ENCODE measurements around the gene RGL3. TPM values are rescaled to one million over a fixed set of nuclear protein-coding genes. Genes with fewer than 3 reads are reported as not detected.
"Not testable (repeated sequence)": the region's sequence is repeated elsewhere in the genome, so short reads cannot be mapped to it uniquely, and the experiment has no call there.

Gene RGL3
- total and polyA plus RNA-seq, 2 donors, result 0.28 to 5.3 TPM

DNA sequence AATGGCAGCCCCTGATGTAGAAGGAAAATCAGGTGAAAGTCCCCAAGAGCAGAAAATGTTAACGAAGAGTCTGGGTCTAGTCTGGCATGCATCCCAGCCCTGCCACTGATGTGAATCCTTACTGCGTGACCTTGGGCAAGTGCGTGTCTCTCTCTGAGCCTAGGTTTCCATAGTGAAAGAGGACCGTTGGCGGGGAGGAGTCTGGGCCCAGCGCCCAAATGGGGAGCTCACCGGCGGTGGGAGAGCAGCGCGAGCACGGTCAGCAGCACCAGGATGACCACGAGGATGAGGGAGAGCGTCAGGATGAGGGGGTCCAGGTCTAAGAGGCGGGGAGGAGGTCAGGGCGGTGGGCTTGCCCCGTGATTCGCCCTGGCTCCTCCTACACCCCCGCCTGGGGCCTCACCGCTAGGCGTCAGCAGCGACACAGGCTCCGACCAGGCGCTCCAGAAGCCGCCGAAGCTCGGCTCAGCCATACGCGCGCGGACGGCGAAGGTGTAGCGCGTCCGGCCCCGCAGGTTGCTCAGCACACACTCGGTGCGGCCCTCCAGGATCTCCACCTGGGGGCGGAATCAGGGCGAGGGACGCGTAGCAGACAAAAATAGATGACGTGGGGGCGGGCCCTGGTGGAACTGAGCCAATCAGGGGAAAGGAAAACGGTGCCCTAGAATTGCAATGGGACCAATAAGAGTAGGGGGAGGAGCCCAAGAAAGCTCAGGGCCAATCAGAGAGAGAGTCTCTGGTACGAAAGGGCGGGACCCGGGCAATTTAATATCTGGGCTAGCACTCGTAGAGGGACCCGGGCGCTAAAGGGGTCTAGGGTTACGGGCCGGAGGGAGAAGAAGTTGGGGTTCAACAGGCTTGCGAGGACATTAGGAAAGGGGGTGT is 38.2 kb downstream of the RGL3 start:
- 3% methylated on average over 54 of the region's 54 CpGs for WGBS
- peaks cover 0 to 19% of the 10 kb centered on the region in 2 donors for H3K9me3 ChIP-seq (ENCODE audit: control insufficient read depth in 2 of 2, insufficient read depth in 1 of 2, low read length in 1 of 2)
- peaks cover 13 to 48% of the 10 kb centered on the region in 2 donors for H3K4me1 ChIP-seq (ENCODE audit: control insufficient read depth in 2 of 2, insufficient read depth in 2 of 2, low read length in 2 of 2)
- H3K36me3 ChIP-seq (ENCODE audit: control insufficient read depth in 2 of 2, insufficient read depth in 2 of 2, low read length in 1 of 2), result peaks cover 6 to 14% of the 10 kb centered on the region in 2 donors
- H3K4me3 ChIP-seq (ENCODE audit: low read length in 2 of 2), result peak overlapping the region; percentile 54 to 55
- H3K27me3 ChIP-seq (ENCODE audit: control insufficient read depth in 2 of 2, insufficient read depth in 1 of 2, low read length in 1 of 2), result peaks cover 30 to 45% of the 10 kb centered on the region in 2 donors
- peak overlapping the region; percentile 87 to 90 for H3K27ac ChIP-seq (ENCODE audit: low read depth in 1 of 2, low read length in 1 of 2)
- peak; percentile 90 to 99 (median 96) for DNase-seq (ENCODE audit: low read depth in 6 of 9, low spot score in 9 of 9)

- H3K4me1 ChIP-seq (ENCODE audit: control insufficient read depth in 2 of 2, insufficient read depth in 2 of 2, low read length in 2 of 2), result peaks cover 18 to 57% of the 10 kb centered on the region in 2 donors
- no peak overlapping the region for H3K27ac ChIP-seq (ENCODE audit: low read depth in 1 of 2, low read length in 1 of 2)
- no peak overlapping the region for H3K4me3 ChIP-seq (ENCODE audit: low read length in 2 of 2)
- peaks cover 0 to 19% of the 10 kb centered on the region in 2 donors for H3K9me3 ChIP-seq (ENCODE audit: control insufficient read depth in 2 of 2, insufficient read depth in 1 of 2, low read length in 1 of 2)
- peaks cover 30 to 37% of the 10 kb centered on the region in 2 donors for H3K27me3 ChIP-seq (ENCODE audit: control insufficient read depth in 2 of 2, insufficient read depth in 1 of 2, low read length in 1 of 2)
- WGBS, result 99% methylated on average over 7 of the region's 7 CpGs
- peaks cover 6 to 14% of the 10 kb centered on the region in 2 donors for H3K36me3 ChIP-seq (ENCODE audit: control insufficient read depth in 2 of 2, insufficient read depth in 2 of 2, low read length in 1 of 2)
- no peak for DNase-seq (ENCODE audit: low read depth in 6 of 9, low spot score in 9 of 9)
Observed at GRCh38 chr19:11379857-11380350, 39.2 kb downstream of the RGL3 start.

DNA sequence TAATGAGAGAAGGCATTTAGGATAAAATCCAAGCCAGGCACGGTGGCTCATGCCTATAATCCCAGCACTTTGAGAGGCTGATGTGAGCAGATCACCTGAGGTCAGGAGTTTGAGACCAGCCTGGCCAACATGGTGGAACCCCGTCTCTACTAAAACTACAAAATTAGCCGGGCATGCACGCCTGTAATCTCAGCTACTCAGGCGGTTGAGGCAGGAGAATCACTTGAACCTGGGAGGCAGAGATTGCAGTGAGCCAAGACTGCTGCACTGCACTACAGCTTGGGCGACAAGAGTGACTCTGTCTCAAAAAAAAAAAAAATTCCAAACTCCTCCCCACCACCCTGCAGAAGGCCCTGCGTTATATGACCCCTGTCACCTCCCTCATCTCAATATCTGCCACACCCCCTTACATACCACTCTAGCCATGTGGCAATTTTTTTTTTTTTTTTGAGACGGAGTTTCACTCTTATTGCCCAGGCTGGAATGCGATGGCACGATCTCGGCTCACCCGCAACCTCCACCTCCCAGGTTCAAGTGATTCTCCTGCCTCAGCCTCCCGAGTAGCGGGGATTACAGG is 39.8 kb downstream of the RGL3 start:
- WGBS, result 98% methylated on average over 14 of the region's 14 CpGs
- not testable (repeated sequence) for H3K27ac ChIP-seq (ENCODE audit: low read depth in 1 of 2, low read length in 1 of 2); DNase-seq (ENCODE audit: low read depth in 6 of 9, low spot score in 9 of 9); H3K4me3 ChIP-seq (ENCODE audit: low read length in 2 of 2)
- H3K9me3 ChIP-seq (ENCODE audit: control insufficient read depth in 2 of 2, insufficient read depth in 1 of 2, low read length in 1 of 2), result peaks cover 0 to 19% of the 10 kb centered on the region in 2 donors
- H3K4me1 ChIP-seq (ENCODE audit: control insufficient read depth in 2 of 2, insufficient read depth in 2 of 2, low read length in 2 of 2), result peaks cover 18 to 57% of the 10 kb centered on the region in 2 donors
- H3K27me3 ChIP-seq (ENCODE audit: control insufficient read depth in 2 of 2, insufficient read depth in 1 of 2, low read length in 1 of 2), result peaks cover 26 to 31% of the 10 kb centered on the region in 2 donors
- peaks cover 6 to 14% of the 10 kb centered on the region in 2 donors for H3K36me3 ChIP-seq (ENCODE audit: control insufficient read depth in 2 of 2, insufficient read depth in 2 of 2, low read length in 1 of 2)

GRCh38 chr19:11378319-11379189 is 40.6 kb downstream of the RGL3 start:
- H3K9me3 ChIP-seq (ENCODE audit: control insufficient read depth in 2 of 2, insufficient read depth in 1 of 2, low read length in 1 of 2), result peaks cover 0 to 14% of the 10 kb centered on the region in 2 donors
- peaks cover 21 to 60% of the 10 kb centered on the region in 2 donors for H3K4me1 ChIP-seq (ENCODE audit: control insufficient read depth in 2 of 2, insufficient read depth in 2 of 2, low read length in 2 of 2)
- WGBS, result 83% methylated on average over 8 of the region's 8 CpGs
- H3K27ac ChIP-seq (ENCODE audit: low read depth in 1 of 2, low read length in 1 of 2), result no peak overlapping the region
- H3K4me3 ChIP-seq (ENCODE audit: low read length in 2 of 2), result no peak overlapping the region
- DNase-seq (ENCODE audit: low read depth in 6 of 9, low spot score in 9 of 9), result no peak
- peaks cover 6 to 14% of the 10 kb centered on the region in 2 donors for H3K36me3 ChIP-seq (ENCODE audit: control insufficient read depth in 2 of 2, insufficient read depth in 2 of 2, low read length in 1 of 2)
- H3K27me3 ChIP-seq (ENCODE audit: control insufficient read depth in 2 of 2, insufficient read depth in 1 of 2, low read length in 1 of 2), result peaks cover 18 to 23% of the 10 kb centered on the region in 2 donors

GRCh38 chr19:11377756-11378155 is 41.4 kb downstream of the RGL3 start:
- Histone ChIP-seq H3K27me3 (ENCODE audit: control insufficient read depth in 2 of 2, insufficient read depth in 1 of 2, low read length in 1 of 2) (peaks cover 10 to 15% of the 10 kb centered on the region in 2 donors), H3K4me1 (ENCODE audit: control insufficient read depth in 2 of 2, insufficient read depth in 2 of 2, low read length in 2 of 2) (peaks cover 21 to 57% of the 10 kb centered on the region in 2 donors), H3K27ac (ENCODE audit: low read depth in 1 of 2, low read length in 1 of 2) (no peak overlapping the region), H3K36me3 (ENCODE audit: control insufficient read depth in 2 of 2, insufficient read depth in 2 of 2, low read length in 1 of 2) (peaks cover 6 to 14% of the 10 kb centered on the region in 2 donors), H3K9me3 (ENCODE audit: control insufficient read depth in 2 of 2, insufficient read depth in 1 of 2, low read length in 1 of 2) (peaks cover 0 to 9% of the 10 kb centered on the region in 2 donors), H3K4me3 (ENCODE audit: low read length in 2 of 2) (no peak overlapping the region)
- no peak for DNase-seq (ENCODE audit: low read depth in 6 of 9, low spot score in 9 of 9)
- WGBS, result 97% methylated on average over 3 of the region's 3 CpGs

DNA sequence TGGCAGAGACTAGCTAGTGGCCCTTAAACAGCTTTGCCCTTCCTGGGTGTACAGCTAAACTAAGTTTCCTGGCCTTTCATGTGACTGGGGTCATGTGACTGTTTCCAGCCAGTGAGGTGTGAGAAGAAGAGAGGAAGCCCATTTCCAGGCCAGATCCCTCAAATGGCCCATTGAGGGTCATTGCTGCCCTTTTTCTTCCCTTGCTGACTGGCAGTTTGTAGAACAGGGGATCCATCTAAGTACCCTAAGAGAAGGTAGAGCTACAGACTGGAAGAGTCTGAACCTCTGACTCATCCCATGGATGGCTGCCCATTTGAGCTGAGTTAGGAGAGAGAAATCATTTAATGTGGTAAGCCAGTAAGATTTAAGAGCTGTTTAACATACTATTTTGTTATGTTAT is 41.9 kb downstream of the RGL3 start:
- Histone ChIP-seq H3K27me3 (ENCODE audit: control insufficient read depth in 2 of 2, insufficient read depth in 1 of 2, low read length in 1 of 2) (peaks cover 6 to 10% of the 10 kb centered on the region in 2 donors), H3K36me3 (ENCODE audit: control insufficient read depth in 2 of 2, insufficient read depth in 2 of 2, low read length in 1 of 2) (peaks cover 6 to 14% of the 10 kb centered on the region in 2 donors), H3K9me3 (ENCODE audit: control insufficient read depth in 2 of 2, insufficient read depth in 1 of 2, low read length in 1 of 2) (peaks cover 0 to 8% of the 10 kb centered on the region in 2 donors), H3K4me1 (ENCODE audit: control insufficient read depth in 2 of 2, insufficient read depth in 2 of 2, low read length in 2 of 2) (peaks cover 21 to 55% of the 10 kb centered on the region in 2 donors), H3K4me3 (ENCODE audit: low read length in 2 of 2) (no peak overlapping the region), H3K27ac (ENCODE audit: low read depth in 1 of 2, low read length in 1 of 2) (peak overlapping the region; percentile 14 to 53)
- peak in 1 of 9 donors; percentile 51 for DNase-seq (ENCODE audit: low read depth in 6 of 9, low spot score in 9 of 9)

DNA sequence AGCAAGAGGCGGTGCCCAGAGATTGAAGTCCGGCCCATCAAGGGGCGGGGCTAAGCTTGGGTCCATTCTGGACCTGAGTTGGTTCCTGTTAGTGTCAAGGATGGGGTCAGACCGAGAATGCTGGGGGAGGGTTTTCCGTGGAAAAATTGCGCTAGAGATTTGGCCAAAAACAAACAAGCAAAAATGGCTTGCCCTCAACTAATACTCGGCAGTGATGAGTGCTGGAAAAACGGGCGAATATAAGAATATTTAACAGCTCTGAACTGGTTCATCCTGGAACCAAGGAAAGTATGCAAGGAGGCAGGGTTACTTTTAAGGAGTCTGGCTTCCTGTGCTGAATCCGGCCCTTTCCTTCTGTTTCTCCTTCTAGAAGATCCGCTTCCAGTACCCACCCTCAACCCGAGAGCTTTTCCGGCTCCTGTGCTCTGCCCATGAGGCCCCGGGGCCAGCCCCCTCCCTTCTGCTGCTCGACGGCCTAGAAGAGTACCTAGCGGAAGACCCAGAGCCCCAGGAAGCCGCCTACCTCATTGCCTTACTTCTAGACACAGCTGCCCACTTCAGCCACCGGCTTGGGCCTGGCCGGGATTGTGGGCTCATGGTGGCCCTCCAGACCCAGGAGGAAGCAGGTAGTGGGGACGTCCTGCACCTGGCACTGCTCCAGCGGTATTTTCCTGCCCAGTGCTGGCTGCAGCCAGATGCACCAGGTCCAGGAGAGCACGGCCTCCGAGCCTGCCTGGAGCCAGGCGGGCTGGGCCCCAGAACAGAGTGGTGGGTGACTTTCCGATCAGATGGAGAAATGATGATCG is 43.8 kb downstream of the RGL3 start:
- H3K9me3 ChIP-seq (ENCODE audit: control insufficient read depth in 2 of 2, insufficient read depth in 1 of 2, low read length in 1 of 2), result no peaks in the 10 kb centered on the region
- peak overlapping the region; percentile 72 to 90 for H3K4me3 ChIP-seq (ENCODE audit: low read length in 2 of 2)
- H3K36me3 ChIP-seq (ENCODE audit: control insufficient read depth in 2 of 2, insufficient read depth in 2 of 2, low read length in 1 of 2), result peaks cover 6 to 14% of the 10 kb centered on the region in 2 donors
- peak in 8 of 9 donors; percentile 55 to 93 (median 82) for DNase-seq (ENCODE audit: low read depth in 6 of 9, low spot score in 9 of 9)
- peaks cover 19 to 40% of the 10 kb centered on the region in 2 donors for H3K4me1 ChIP-seq (ENCODE audit: control insufficient read depth in 2 of 2, insufficient read depth in 2 of 2, low read length in 2 of 2)
- H3K27me3 ChIP-seq (ENCODE audit: control insufficient read depth in 2 of 2, insufficient read depth in 1 of 2, low read length in 1 of 2), result no peaks in the 10 kb centered on the region
- H3K27ac ChIP-seq (ENCODE audit: low read depth in 1 of 2, low read length in 1 of 2), result peak overlapping the region; percentile 98
- 8% methylated on average over 27 of the region's 27 CpGs for WGBS

All from thymus (tissue), 11 donors.